ENCODE data around the gene PRKN.
"Not testable (repeated sequence)": the region's sequence is repeated elsewhere in the genome, so short reads cannot be mapped to it uniquely, and the experiment has no call there.

Gene PRKN

GRCh38 chr6:162541019-162541601 lies 186.5 kb downstream of the PRKN start:
- Histone ChIP-seq H3K36me3 (ENCODE audit: control insufficient read depth, insufficient read depth, low read length) (no peaks in the 10 kb centered on the region), H3K27me3 (ENCODE audit: control insufficient read depth, insufficient read depth, low read length) (no peaks in the 10 kb centered on the region), H3K9ac (ENCODE audit: low read length) (no peak overlapping the region), H3K27ac (ENCODE audit: low read depth, low read length) (no peak overlapping the region), H3K4me1 (ENCODE audit: control insufficient read depth, insufficient read depth, low read length) (no peaks in the 10 kb centered on the region), H3K4me3 (ENCODE audit: low read length) (no peak overlapping the region)

GRCh38 chr6:162539321-162539720 lies 188.2 kb downstream of the PRKN start:
- no peak overlapping the region for H3K4me3 ChIP-seq (ENCODE audit: low read length)
- no peaks in the 10 kb centered on the region for H3K36me3 ChIP-seq (ENCODE audit: control insufficient read depth, insufficient read depth, low read length)
- H3K4me1 ChIP-seq (ENCODE audit: control insufficient read depth, insufficient read depth, low read length) = no peaks in the 10 kb centered on the region
- H3K9ac ChIP-seq (ENCODE audit: low read length) = no peak overlapping the region
- no peaks in the 10 kb centered on the region for H3K27me3 ChIP-seq (ENCODE audit: control insufficient read depth, insufficient read depth, low read length)
- H3K27ac ChIP-seq (ENCODE audit: low read depth, low read length) = no peak overlapping the region

GRCh38 chr6:162538643-162539064 lies 188.9 kb downstream of the PRKN start:
- no peak overlapping the region for H3K27ac ChIP-seq (ENCODE audit: low read depth, low read length)
- H3K4me1 ChIP-seq (ENCODE audit: control insufficient read depth, insufficient read depth, low read length) = no peaks in the 10 kb centered on the region
- H3K9ac ChIP-seq (ENCODE audit: low read length) = no peak overlapping the region
- H3K36me3 ChIP-seq (ENCODE audit: control insufficient read depth, insufficient read depth, low read length) = no peaks in the 10 kb centered on the region
- H3K4me3 ChIP-seq (ENCODE audit: low read length) = no peak overlapping the region
- no peaks in the 10 kb centered on the region for H3K27me3 ChIP-seq (ENCODE audit: control insufficient read depth, insufficient read depth, low read length)

GRCh38 chr6:162533009-162533400 lies 194.6 kb downstream of the PRKN start:
- Histone ChIP-seq H3K4me3 (ENCODE audit: low read length) (no peak overlapping the region), H3K36me3 (ENCODE audit: control insufficient read depth, insufficient read depth, low read length) (no peaks in the 10 kb centered on the region), H3K4me1 (ENCODE audit: control insufficient read depth, insufficient read depth, low read length) (no peaks in the 10 kb centered on the region), H3K27me3 (ENCODE audit: control insufficient read depth, insufficient read depth, low read length) (no peaks in the 10 kb centered on the region), H3K27ac (ENCODE audit: low read depth, low read length) (no peak overlapping the region), H3K9ac (ENCODE audit: low read length) (no peak overlapping the region)

- Histone ChIP-seq H3K27ac (ENCODE audit: low read depth, low read length) (no peak overlapping the region), H3K4me3 (ENCODE audit: low read length) (no peak overlapping the region), H3K4me1 (ENCODE audit: control insufficient read depth, insufficient read depth, low read length) (no peaks in the 10 kb centered on the region), H3K9ac (ENCODE audit: low read length) (no peak overlapping the region), H3K36me3 (ENCODE audit: control insufficient read depth, insufficient read depth, low read length) (no peaks in the 10 kb centered on the region), H3K27me3 (ENCODE audit: control insufficient read depth, insufficient read depth, low read length) (no peaks in the 10 kb centered on the region)
These were observed 195.1 kb downstream of the PRKN start for GRCh38 chr6:162532283-162533008.

- H3K4me3 ChIP-seq (ENCODE audit: low read length); H3K27ac ChIP-seq (ENCODE audit: low read depth, low read length); H3K4me1 ChIP-seq (ENCODE audit: control insufficient read depth, insufficient read depth, low read length); H3K9ac ChIP-seq (ENCODE audit: low read length); H3K27me3 ChIP-seq (ENCODE audit: control insufficient read depth, insufficient read depth, low read length); H3K36me3 ChIP-seq (ENCODE audit: control insufficient read depth, insufficient read depth, low read length): not testable (repeated sequence)
These were observed 196.2 kb downstream of the PRKN start for GRCh38 chr6:162531391-162531790.

GRCh38 chr6:162528538-162528937 lies 199.0 kb downstream of the PRKN start:
- Histone ChIP-seq H3K27ac (ENCODE audit: low read depth, low read length) (no peak overlapping the region), H3K4me3 (ENCODE audit: low read length) (no peak overlapping the region), H3K36me3 (ENCODE audit: control insufficient read depth, insufficient read depth, low read length) (no peaks in the 10 kb centered on the region), H3K9ac (ENCODE audit: low read length) (no peak overlapping the region), H3K4me1 (ENCODE audit: control insufficient read depth, insufficient read depth, low read length) (no peaks in the 10 kb centered on the region), H3K27me3 (ENCODE audit: control insufficient read depth, insufficient read depth, low read length) (no peaks in the 10 kb centered on the region)

- Histone ChIP-seq H3K9ac (ENCODE audit: low read length) (no peak overlapping the region), H3K36me3 (ENCODE audit: control insufficient read depth, insufficient read depth, low read length) (no peaks in the 10 kb centered on the region)
These were observed 200.6 kb downstream of the PRKN start for GRCh38 chr6:162526960-162527359.

GRCh38 chr6:162525181-162525580 lies 202.4 kb downstream of the PRKN start:
- Histone ChIP-seq H3K27me3 (ENCODE audit: control insufficient read depth, insufficient read depth, low read length) (no peaks in the 10 kb centered on the region), H3K9ac (ENCODE audit: low read length) (no peak overlapping the region), H3K27ac (ENCODE audit: low read depth, low read length) (no peak overlapping the region), H3K4me3 (ENCODE audit: low read length) (no peak overlapping the region), H3K4me1 (ENCODE audit: control insufficient read depth, insufficient read depth, low read length) (no peaks in the 10 kb centered on the region), H3K36me3 (ENCODE audit: control insufficient read depth, insufficient read depth, low read length) (no peaks in the 10 kb centered on the region)

More at GRCh38 chr6:162526960-162527359, 200.6 kb downstream of the PRKN start:
- Histone ChIP-seq H3K4me3 (ENCODE audit: low read length) (no peak overlapping the region), H3K4me1 (ENCODE audit: control insufficient read depth, insufficient read depth, low read length) (no peaks in the 10 kb centered on the region), H3K27ac (ENCODE audit: low read depth, low read length) (no peak overlapping the region), H3K27me3 (ENCODE audit: control insufficient read depth, insufficient read depth, low read length) (no peaks in the 10 kb centered on the region)

- Histone ChIP-seq H3K36me3 (ENCODE audit: control insufficient read depth, insufficient read depth, low read length) (no peaks in the 10 kb centered on the region), H3K4me3 (ENCODE audit: low read length) (no peak overlapping the region), H3K4me1 (ENCODE audit: control insufficient read depth, insufficient read depth, low read length) (no peaks in the 10 kb centered on the region), H3K27me3 (ENCODE audit: control insufficient read depth, insufficient read depth, low read length) (no peaks in the 10 kb centered on the region), H3K27ac (ENCODE audit: low read depth, low read length) (no peak overlapping the region), H3K9ac (ENCODE audit: low read length) (no peak overlapping the region)
These were observed 214.8 kb downstream of the PRKN start for GRCh38 chr6:162512744-162513143.

GRCh38 chr6:162497389-162497788 lies 230.2 kb downstream of the PRKN start:
- H3K36me3 ChIP-seq (ENCODE audit: control insufficient read depth, insufficient read depth, low read length) = no peaks in the 10 kb centered on the region
- no peaks in the 10 kb centered on the region for H3K27me3 ChIP-seq (ENCODE audit: control insufficient read depth, insufficient read depth, low read length)
- H3K4me1 ChIP-seq (ENCODE audit: control insufficient read depth, insufficient read depth, low read length) = no peaks in the 10 kb centered on the region
- no peak overlapping the region for H3K27ac ChIP-seq (ENCODE audit: low read depth, low read length)
- H3K9ac ChIP-seq (ENCODE audit: low read length) = no peak overlapping the region
- no peak overlapping the region for H3K4me3 ChIP-seq (ENCODE audit: low read length)

GRCh38 chr6:162493917-162494316 lies 233.6 kb downstream of the PRKN start:
- Histone ChIP-seq H3K4me1 (ENCODE audit: control insufficient read depth, insufficient read depth, low read length) (no peaks in the 10 kb centered on the region), H3K4me3 (ENCODE audit: low read length) (no peak overlapping the region), H3K36me3 (ENCODE audit: control insufficient read depth, insufficient read depth, low read length) (no peaks in the 10 kb centered on the region), H3K9ac (ENCODE audit: low read length) (no peak overlapping the region), H3K27ac (ENCODE audit: low read depth, low read length) (no peak overlapping the region), H3K27me3 (ENCODE audit: control insufficient read depth, insufficient read depth, low read length) (no peaks in the 10 kb centered on the region)

GRCh38 chr6:162491637-162492036 lies 235.9 kb downstream of the PRKN start:
- H3K9ac ChIP-seq (ENCODE audit: low read length) = no peak overlapping the region
- H3K27ac ChIP-seq (ENCODE audit: low read depth, low read length) = no peak overlapping the region
- H3K4me1 ChIP-seq (ENCODE audit: control insufficient read depth, insufficient read depth, low read length) = no peaks in the 10 kb centered on the region
- no peak overlapping the region for H3K4me3 ChIP-seq (ENCODE audit: low read length)
- H3K27me3 ChIP-seq (ENCODE audit: control insufficient read depth, insufficient read depth, low read length) = no peaks in the 10 kb centered on the region
- H3K36me3 ChIP-seq (ENCODE audit: control insufficient read depth, insufficient read depth, low read length) = no peaks in the 10 kb centered on the region
